GM12878 (cell line): ENCODE data around the gene PHKG2. TPM values are rescaled to one million over a fixed set of nuclear protein-coding genes. Genes with fewer than 3 reads are reported as not detected.

ENCODE experiments used
- ATAC-seq: fragments of 200-7000 bp; cut with Tn5 transposase; 3 replicates; pipeline ENCODE4 v1.9.1; 2020; ENCODE audit warnings: mild to moderate bottlenecking, moderate library complexity
- BruUV-seq: library from RNA; stranded (reverse); fragments of 400-500 nt; replicated peaks from 2 replicates; lab custom pipeline; 2021; lab: Mats Ljungman, UMichigan
- CTCF ChIA-PET: fragments of 300-600 bp; sonication (Branson Sonifier 250); formaldehyde crosslinking; extraction: SDS; loops from one replicate; lab custom pipeline; 2021; ENCODE audit warnings: inconsistent platforms; lab: Yijun Ruan, JAX
- POLR2A ChIA-PET: fragments of 350-600 bp; formaldehyde crosslinking; extraction: SDS; loops from one replicate; lab custom pipeline; 2021; ENCODE audit warnings: inconsistent platforms; lab: Charles Lee
- RAD21 ChIA-PET: fragments of 300-600 bp; sonication (Branson Sonifier 250); formaldehyde crosslinking; loops from one replicate; lab custom pipeline; 2023; ENCODE audit warnings: antibody characterized with exemption; ENCODE audit not compliant: unreplicated experiment; lab: Charles Lee
- SMC1A ChIA-PET: fragments of 300-600 bp; sonication (Branson Sonifier 250); formaldehyde crosslinking; loops from one replicate; lab custom pipeline; 2023; ENCODE audit not compliant: unreplicated experiment, uncharacterized antibody; lab: Charles Lee
- DNase-seq: peaks from one replicate; pipeline ENCODE4 v3.0.0-alpha.2; 2011; ENCODE audit warnings: low read depth, low spot score
- FAIRE-seq: peaks from 3 replicates; lab custom pipeline; 2011; peaks lifted over from hg19 to GRCh38; lab: Jason Lieb, UNC
- H2AFZ ChIP-seq: 2 replicates; pipeline ENCODE4 v1.6.0; 2011; ENCODE audit warnings: low read depth, low read length, control low read depth; ENCODE audit not compliant: control insufficient read depth
- H3K27ac ChIP-seq: 2 replicates; pipeline ENCODE4 v1.5.1; 2011; ENCODE audit warnings: control low read depth; ENCODE audit not compliant: control insufficient read depth, insufficient read depth
- H3K27me3 ChIP-seq, 2 experiments: replicated peaks in 1 of 2; 2 replicates each; pipeline versions ENCODE4 v1.6.0 to v1.6.1; 2011; ENCODE audit warnings: low read length in 1 of 2; ENCODE audit not compliant: control insufficient read depth in 2 of 2, insufficient read depth in 2 of 2
- H3K36me3 ChIP-seq, 2 experiments: 2 replicates each; pipeline ENCODE4 v1.5.1; 2011; ENCODE audit warnings: low read length in 1 of 2; ENCODE audit not compliant: control insufficient read depth in 2 of 2, insufficient read depth in 2 of 2
- H3K4me1 ChIP-seq: 2 replicates; pipeline ENCODE4 v1.6.1; 2011; ENCODE audit warnings: mild to moderate bottlenecking, low read length, moderate library complexity, mixed read lengths; ENCODE audit not compliant: control insufficient read depth, insufficient read depth
- H3K4me2 ChIP-seq: 2 replicates; pipeline ENCODE4 v1.6.0; 2011; ENCODE audit warnings: control low read depth; ENCODE audit not compliant: control insufficient read depth, insufficient read depth
- H3K4me3 ChIP-seq: fragments of 200-600 bp; sonication (generic); 2 replicates; pipeline ENCODE4 v1.5.1; 2016
- H3K79me2 ChIP-seq: 2 replicates; pipeline ENCODE4 v1.6.0; 2011; ENCODE audit warnings: low read length; ENCODE audit not compliant: control insufficient read depth, insufficient read depth
- H3K9ac ChIP-seq: 2 replicates; pipeline ENCODE4 v1.8.0; 2011; ENCODE audit warnings: low read length, control low read depth, mixed read lengths; ENCODE audit not compliant: control insufficient read depth, insufficient read depth
- H3K9me3 ChIP-seq: replicated peaks from 3 replicates; pipeline ENCODE4 v1.5.1; 2011; ENCODE audit warnings: mild to moderate bottlenecking, low read length; ENCODE audit not compliant: control insufficient read depth, insufficient read depth
- H4K20me1 ChIP-seq: 2 replicates; pipeline ENCODE4 v1.6.0; 2011; ENCODE audit not compliant: control insufficient read depth, insufficient read depth
- ATF3 ChIP-seq: IDR thresholded peaks from 2 replicates; pipeline ENCODE4 v1.6.1; 2011; ENCODE audit warnings: low read depth, mild to moderate bottlenecking, low read length, moderate library complexity, borderline replicate concordance; ENCODE audit errors: extremely low read depth
- CREB1 ChIP-seq: IDR thresholded peaks from 2 replicates; pipeline ENCODE4 v1.6.1; 2012; ENCODE audit warnings: low read depth, mild to moderate bottlenecking, inconsistent platforms
- ESRRA ChIP-seq: IDR thresholded peaks from 2 replicates; pipeline ENCODE4 v1.6.1; 2012; ENCODE audit warnings: mild to moderate bottlenecking, low read length, improper control_type of control experiment
- IKZF1 ChIP-seq: fragments of 450-650 bp; conservative IDR thresholded peaks from 2 replicates; pipeline ENCODE4 v1.6.1; 2017; ENCODE audit warnings: antibody characterized with exemption, mild to moderate bottlenecking
- NFYA ChIP-seq: IDR thresholded peaks from 2 replicates; pipeline ENCODE4 v1.6.1; 2011; ENCODE audit warnings: low read depth, mild to moderate bottlenecking, low read length, improper control_type of control experiment, borderline replicate concordance
- POLR2AphosphoS5 ChIP-seq: IDR thresholded peaks from 2 replicates; pipeline ENCODE4 v1.6.1; 2011; ENCODE audit warnings: mild to moderate bottlenecking, low read length, inconsistent platforms
- RELA ChIP-seq: fragments of 450-650 bp; IDR thresholded peaks from 2 replicates; pipeline ENCODE4 v1.8.0; 2014; ENCODE audit warnings: borderline replicate concordance; ENCODE audit not compliant: partially characterized antibody
- SREBF1 ChIP-seq: IDR thresholded peaks from 2 replicates; pipeline ENCODE4 v1.6.1; 2012; ENCODE audit warnings: mild to moderate bottlenecking, low read length
- SREBF2 ChIP-seq: IDR thresholded peaks from 2 replicates; pipeline ENCODE4 v1.6.1; 2012; ENCODE audit warnings: mild to moderate bottlenecking, low read length
- USF1 ChIP-seq: IDR thresholded peaks from 2 replicates; pipeline ENCODE4 v1.6.1; 2011; ENCODE audit warnings: borderline replicate concordance, low read depth, mild to moderate bottlenecking, moderate library complexity, mixed read lengths, low read length; ENCODE audit not compliant: insufficient read depth; ENCODE audit errors: extremely low read length
- ZNF217 ChIP-seq: fragments of 450-650 bp; IDR thresholded peaks from 2 replicates; pipeline ENCODE4 v1.6.1; 2017; ENCODE audit warnings: antibody characterized with exemption, mild to moderate bottlenecking
- WGBS: methylation state at CpG from one replicate; pipeline ENCODE4 v1.1.6; 2016; ENCODE audit warnings: low lambda C conversion rate; ENCODE audit not compliant: insufficient replicate concordance, insufficient coverage; ENCODE audit errors: missing lambda C conversion rate; 5-methylcytosine and 5-hydroxymethylcytosine counted together
- in situ Hi-C: fragments of 300-500 bp; cut with MboI; formaldehyde crosslinking; loops from 9 replicates; pipeline ENCODE4 v1.14.3; 2018; ENCODE audit warnings: mixed read lengths
- intact Hi-C: fragments of 100-400 bp; cut with micrococcal nuclease; formaldehyde crosslinking; loops from one replicate; pipeline ENCODE4 v1.14.2; 2022; ENCODE audit not compliant: unreplicated experiment
- polyA plus RNA-seq, 11 experiments: library from polyadenylated mRNA; depleted of rRNA in 4 of 11; unstranded in 6 of 11; stranded (reverse) in 5 of 11; fragments of >200 nt; fragmentation: Nextera tagmentation in 4 of 11; fragmentation: Illumina TruSeq in 1 of 11; extraction: Ambion mirVana in 4 of 11; extraction: Trizol in 1 of 11; gene quantifications; 1 replicate in 1 of 11; 2 replicates in 10 of 11; pipeline versions ENCODE4 v1.2.1 to v1.2.3, GENCODE V29; 2011 to 2016; ENCODE audit warnings: inconsistent platforms in 2 of 11, missing spikeins in 2 of 11, low read depth in 1 of 11
- total RNA-seq, 4 experiments: library from RNA; depleted of rRNA in 3 of 4; stranded (reverse); fragments of >200 nt in 3 of 4; fragmentation: Illumina TruSeq in 1 of 4; extraction: Trizol in 1 of 4; gene quantifications; 2 replicates each; pipeline versions ENCODE4 v1.2.1 to v1.2.3, GENCODE V29; 2013 to 2021
- TF ChIP-seq, protein P1 (sequence below): IDR thresholded peaks from 2 replicates; pipeline ENCODE4 v1.6.1; 2012; ENCODE audit warnings: low read depth, low read length, improper control_type of control experiment
- TF ChIP-seq, protein P2 (sequence below): fragments of 450-650 bp; IDR thresholded peaks from 2 replicates; pipeline ENCODE4 v1.6.1; 2017; ENCODE audit warnings: mild to moderate bottlenecking
- TF ChIP-seq, protein P3 (sequence below): fragments of 150-350 bp; IDR thresholded peaks from 2 replicates; pipeline ENCODE4 v1.6.1; 2016; ENCODE audit warnings: low read depth, low read length

The PHKG2 gene
- total and polyA plus RNA-seq, 10 of the 15 experiments (the other 5 are each of a cell fraction or from before 2014, with no cell fraction given), result 5.2 to 50.1 (median 37.2) TPM

DNA sequence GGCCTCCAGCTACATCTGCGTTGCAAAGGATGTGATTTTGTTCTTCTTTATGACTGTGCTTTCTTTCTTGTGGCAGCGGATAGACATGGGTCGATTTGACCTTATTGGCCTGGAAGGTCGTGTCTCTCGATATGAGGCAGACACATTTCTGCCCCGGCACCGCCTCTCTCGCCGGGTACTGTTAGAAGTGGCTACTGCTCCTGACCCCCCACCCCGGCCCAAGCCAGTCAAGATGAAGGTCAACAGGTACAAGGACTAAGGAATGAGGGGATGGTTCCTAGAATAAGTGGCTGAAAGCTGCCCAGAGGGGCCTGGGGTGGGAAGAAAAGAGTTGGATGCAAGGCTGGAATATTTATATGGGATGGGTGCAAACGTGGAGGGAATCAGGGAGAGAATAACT, 28.1 kb upstream of the PHKG2 start:
- no peak overlapping the region for H2AFZ ChIP-seq
- intact Hi-C loops, result no loop called here
- BruUV-seq, result no TSS peak
- CTCF ChIA-PET, result interaction anchor here (0.6 kb wide), 1 partner anchor 76 kb away, joined by 5 read pairs; no protein-coding TSS in a partner anchor
- TF ChIP-seq ATF3, result no peak
- TF ChIP-seq POLR2AphosphoS5, result no peak
- no peak for TF ChIP-seq CREB1
- no peak for TF ChIP-seq SREBF1
- TF ChIP-seq, protein P1, sequence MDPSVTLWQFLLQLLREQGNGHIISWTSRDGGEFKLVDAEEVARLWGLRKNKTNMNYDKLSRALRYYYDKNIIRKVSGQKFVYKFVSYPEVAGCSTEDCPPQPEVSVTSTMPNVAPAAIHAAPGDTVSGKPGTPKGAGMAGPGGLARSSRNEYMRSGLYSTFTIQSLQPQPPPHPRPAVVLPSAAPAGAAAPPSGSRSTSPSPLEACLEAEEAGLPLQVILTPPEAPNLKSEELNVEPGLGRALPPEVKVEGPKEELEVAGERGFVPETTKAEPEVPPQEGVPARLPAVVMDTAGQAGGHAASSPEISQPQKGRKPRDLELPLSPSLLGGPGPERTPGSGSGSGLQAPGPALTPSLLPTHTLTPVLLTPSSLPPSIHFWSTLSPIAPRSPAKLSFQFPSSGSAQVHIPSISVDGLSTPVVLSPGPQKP, result no peak
- no peak for TF ChIP-seq ESRRA
- TF ChIP-seq, protein P2, sequence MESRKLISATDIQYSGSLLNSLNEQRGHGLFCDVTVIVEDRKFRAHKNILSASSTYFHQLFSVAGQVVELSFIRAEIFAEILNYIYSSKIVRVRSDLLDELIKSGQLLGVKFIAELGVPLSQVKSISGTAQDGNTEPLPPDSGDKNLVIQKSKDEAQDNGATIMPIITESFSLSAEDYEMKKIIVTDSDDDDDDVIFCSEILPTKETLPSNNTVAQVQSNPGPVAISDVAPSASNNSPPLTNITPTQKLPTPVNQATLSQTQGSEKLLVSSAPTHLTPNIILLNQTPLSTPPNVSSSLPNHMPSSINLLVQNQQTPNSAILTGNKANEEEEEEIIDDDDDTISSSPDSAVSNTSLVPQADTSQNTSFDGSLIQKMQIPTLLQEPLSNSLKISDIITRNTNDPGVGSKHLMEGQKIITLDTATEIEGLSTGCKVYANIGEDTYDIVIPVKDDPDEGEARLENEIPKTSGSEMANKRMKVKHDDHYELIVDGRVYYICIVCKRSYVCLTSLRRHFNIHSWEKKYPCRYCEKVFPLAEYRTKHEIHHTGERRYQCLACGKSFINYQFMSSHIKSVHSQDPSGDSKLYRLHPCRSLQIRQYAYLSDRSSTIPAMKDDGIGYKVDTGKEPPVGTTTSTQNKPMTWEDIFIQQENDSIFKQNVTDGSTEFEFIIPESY, result no peak
- TF ChIP-seq NFYA, result no peak
- TF ChIP-seq RELA, result no peak
- no peak for TF ChIP-seq USF1
- TF ChIP-seq, protein P3, sequence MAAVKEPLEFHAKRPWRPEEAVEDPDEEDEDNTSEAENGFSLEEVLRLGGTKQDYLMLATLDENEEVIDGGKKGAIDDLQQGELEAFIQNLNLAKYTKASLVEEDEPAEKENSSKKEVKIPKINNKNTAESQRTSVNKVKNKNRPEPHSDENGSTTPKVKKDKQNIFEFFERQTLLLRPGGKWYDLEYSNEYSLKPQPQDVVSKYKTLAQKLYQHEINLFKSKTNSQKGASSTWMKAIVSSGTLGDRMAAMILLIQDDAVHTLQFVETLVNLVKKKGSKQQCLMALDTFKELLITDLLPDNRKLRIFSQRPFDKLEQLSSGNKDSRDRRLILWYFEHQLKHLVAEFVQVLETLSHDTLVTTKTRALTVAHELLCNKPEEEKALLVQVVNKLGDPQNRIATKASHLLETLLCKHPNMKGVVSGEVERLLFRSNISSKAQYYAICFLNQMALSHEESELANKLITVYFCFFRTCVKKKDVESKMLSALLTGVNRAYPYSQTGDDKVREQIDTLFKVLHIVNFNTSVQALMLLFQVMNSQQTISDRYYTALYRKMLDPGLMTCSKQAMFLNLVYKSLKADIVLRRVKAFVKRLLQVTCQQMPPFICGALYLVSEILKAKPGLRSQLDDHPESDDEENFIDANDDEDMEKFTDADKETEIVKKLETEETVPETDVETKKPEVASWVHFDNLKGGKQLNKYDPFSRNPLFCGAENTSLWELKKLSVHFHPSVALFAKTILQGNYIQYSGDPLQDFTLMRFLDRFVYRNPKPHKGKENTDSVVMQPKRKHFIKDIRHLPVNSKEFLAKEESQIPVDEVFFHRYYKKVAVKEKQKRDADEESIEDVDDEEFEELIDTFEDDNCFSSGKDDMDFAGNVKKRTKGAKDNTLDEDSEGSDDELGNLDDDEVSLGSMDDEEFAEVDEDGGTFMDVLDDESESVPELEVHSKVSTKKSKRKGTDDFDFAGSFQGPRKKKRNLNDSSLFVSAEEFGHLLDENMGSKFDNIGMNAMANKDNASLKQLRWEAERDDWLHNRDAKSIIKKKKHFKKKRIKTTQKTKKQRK, result no peak
- TF ChIP-seq SREBF2, result no peak
- TF ChIP-seq IKZF1, result no peak
- TF ChIP-seq ZNF217, result no peak
- TF ChIP-seq, all 136 proteins: peak for 0
- no peak for DNase-seq
- H3K79me2 ChIP-seq, result no peaks in the 10 kb centered on the region; the same call in none of the 2 replicates
- peaks cover 53 to 55% of the 10 kb centered on the region in 2 experiments for H3K36me3 ChIP-seq
- ATAC-seq, result no peak
- no peak overlapping the region for H3K4me3 ChIP-seq
- ChIA-PET SMC1A (interaction anchor here (0.9 kb wide), 1 partner anchor 16 kb away, joined by 3 read pairs; no protein-coding TSS in a partner anchor), POLR2A (interaction anchor here (0.6 kb wide), 1 partner anchor 292 kb away, joined by 5 read pairs; no protein-coding TSS in a partner anchor), RAD21 (no interaction called here)
- no peak overlapping the region for H3K9ac ChIP-seq
- WGBS, result 80% methylated on average over 11 of the region's 11 CpGs
- H4K20me1 ChIP-seq, result no peaks in the 10 kb centered on the region
- H3K27me3 ChIP-seq, result no peaks in the 10 kb centered on the region
- no peaks in the 10 kb centered on the region for H3K9me3 ChIP-seq
- H3K27ac ChIP-seq, result no peak overlapping the region
- in situ Hi-C loops, result no loop called here
- no peaks in the 10 kb centered on the region; the same call in 1 of the 2 replicates for H3K4me1 ChIP-seq
- no peak overlapping the region for H3K4me2 ChIP-seq
- FAIRE-seq, result no peak
